Nucleus accumbens (tissue), 56 donors: ENCODE measurements around the gene PEX14.
A peak's percentile ranks its signal among the peaks of the same experiment; 100 is the strongest.

ENCODE experiments used
- DNase-seq, 56 donors: peaks; one replicate each; lab custom pipeline; 2025; lab: John Stamatoyannopoulos, UW

Gene PEX14

GRCh38 chr1:10515301-10515975, 40.7 kb downstream of the PEX14 start:
- no peak for DNase-seq

GRCh38 chr1:10515976-10516750, 41.4 kb downstream of the PEX14 start:
- no peak for DNase-seq

- no peak for DNase-seq
Observed at GRCh38 chr1:10516925-10517676, 42.4 kb downstream of the PEX14 start.

GRCh38 chr1:10517677-10517982, 42.9 kb downstream of the PEX14 start:
- DNase-seq = no peak

- no peak for DNase-seq
Observed at GRCh38 chr1:10519016-10519417, 44.3 kb downstream of the PEX14 start.

- DNase-seq = no peak
Observed at GRCh38 chr1:10520497-10520896, 45.7 kb downstream of the PEX14 start.

GRCh38 chr1:10520952-10521351, 46.2 kb downstream of the PEX14 start:
- DNase-seq = no peak

- DNase-seq = no peak
Observed at GRCh38 chr1:10521537-10522157, 46.9 kb downstream of the PEX14 start.

GRCh38 chr1:10522322-10522860, 47.6 kb downstream of the PEX14 start:
- no peak for DNase-seq

GRCh38 chr1:10525208-10525607, 50.5 kb downstream of the PEX14 start:
- no peak for DNase-seq

- peak in 1 of 56 donors; percentile 11 for DNase-seq
Observed at GRCh38 chr1:10528066-10529014, 53.6 kb downstream of the PEX14 start.

- no peak for DNase-seq
Observed at GRCh38 chr1:10529091-10529490, 54.3 kb downstream of the PEX14 start.

- no peak for DNase-seq
Observed at GRCh38 chr1:10529765-10530164, 55.0 kb downstream of the PEX14 start.

GRCh38 chr1:10530281-10530740, 55.6 kb downstream of the PEX14 start:
- peak in 5 of 56 donors; percentile 5 to 35 (median 13) for DNase-seq

- no peak for DNase-seq
Observed at GRCh38 chr1:10530756-10531495, 56.2 kb downstream of the PEX14 start.

GRCh38 chr1:10532362-10532761, 57.6 kb downstream of the PEX14 start:
- no peak for DNase-seq

- DNase-seq = no peak
Observed at GRCh38 chr1:10534519-10534918, 59.8 kb downstream of the PEX14 start.

GRCh38 chr1:10536133-10536770, 61.5 kb downstream of the PEX14 start:
- no peak for DNase-seq
